ENCODE measurements around the gene NCKAP1.

NCKAP1 gene

DNA sequence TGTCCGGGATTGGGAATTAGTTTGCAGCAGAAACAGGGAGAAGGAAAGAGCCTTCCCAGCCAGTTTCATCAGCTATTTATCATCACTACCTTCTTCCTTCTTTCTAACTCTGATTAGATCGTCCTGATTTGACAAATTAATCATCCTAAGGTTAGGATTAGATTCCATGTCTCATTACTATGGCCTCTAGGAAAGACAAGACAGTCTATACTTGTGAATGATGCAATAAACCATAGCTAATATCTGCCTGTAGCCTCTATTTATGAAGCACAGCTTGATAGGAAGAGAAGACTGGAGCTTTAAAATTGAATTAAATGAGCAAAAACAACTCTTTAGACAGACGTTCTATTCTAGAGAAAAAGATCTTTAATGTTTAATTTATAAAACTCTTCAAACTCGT, 146.6 kb downstream of the NCKAP1 start (continued):
- TF ChIP-seq, protein P1, sequence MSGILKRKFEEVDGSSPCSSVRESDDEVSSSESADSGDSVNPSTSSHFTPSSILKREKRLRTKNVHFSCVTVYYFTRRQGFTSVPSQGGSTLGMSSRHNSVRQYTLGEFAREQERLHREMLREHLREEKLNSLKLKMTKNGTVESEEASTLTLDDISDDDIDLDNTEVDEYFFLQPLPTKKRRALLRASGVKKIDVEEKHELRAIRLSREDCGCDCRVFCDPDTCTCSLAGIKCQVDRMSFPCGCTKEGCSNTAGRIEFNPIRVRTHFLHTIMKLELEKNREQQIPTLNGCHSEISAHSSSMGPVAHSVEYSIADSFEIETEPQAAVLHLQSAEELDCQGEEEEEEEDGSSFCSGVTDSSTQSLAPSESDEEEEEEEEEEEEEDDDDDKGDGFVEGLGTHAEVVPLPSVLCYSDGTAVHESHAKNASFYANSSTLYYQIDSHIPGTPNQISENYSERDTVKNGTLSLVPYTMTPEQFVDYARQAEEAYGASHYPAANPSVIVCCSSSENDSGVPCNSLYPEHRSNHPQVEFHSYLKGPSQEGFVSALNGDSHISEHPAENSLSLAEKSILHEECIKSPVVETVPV (CRISPR knock-in tag; IDR thresholded peaks at IDR 0.05): no peak
- TF ChIP-seq ESRRG (CRISPR knock-in tag; IDR thresholded peaks at IDR 0.05): no peak

DNA sequence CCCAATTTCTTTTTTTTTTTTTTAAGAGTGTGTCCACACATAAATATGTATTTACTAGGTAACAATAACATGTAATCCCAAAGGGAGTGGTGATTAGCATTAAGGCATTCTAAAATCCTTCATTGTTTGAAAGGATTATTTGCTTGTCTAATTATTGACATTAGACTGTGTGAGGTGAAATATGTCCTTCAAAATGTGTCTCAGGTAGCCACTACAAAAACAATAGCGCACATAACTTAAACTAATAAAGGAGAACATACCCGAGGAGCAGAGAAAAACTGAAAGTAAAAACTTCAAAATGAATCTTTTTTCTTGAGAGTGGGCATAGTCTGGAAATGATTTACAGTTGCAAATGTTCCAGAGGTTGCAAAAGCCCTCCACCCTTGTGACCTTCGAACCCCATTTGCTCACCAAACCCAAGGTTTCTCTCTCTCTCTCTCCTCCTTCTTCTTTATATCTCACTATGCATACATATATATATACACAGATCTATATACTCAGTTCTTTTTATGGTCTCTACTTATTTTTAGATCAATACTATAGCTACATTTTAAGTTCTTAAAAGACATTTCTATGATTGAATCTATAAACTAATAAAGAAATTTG, 147.4 kb downstream of the NCKAP1 start:
- no peak for TF ChIP-seq TCF4 (CRISPR knock-in tag; IDR thresholded peaks at IDR 0.05; ENCODE audit: borderline replicate concordance)
- no peak for TF ChIP-seq CSDC2 (CRISPR knock-in tag; IDR thresholded peaks at IDR 0.05)
- no peak for TF ChIP-seq BACH2 (CRISPR knock-in tag; IDR thresholded peaks at IDR 0.05; ENCODE audit: borderline replicate concordance)
- no peak for ATAC-seq

DNA sequence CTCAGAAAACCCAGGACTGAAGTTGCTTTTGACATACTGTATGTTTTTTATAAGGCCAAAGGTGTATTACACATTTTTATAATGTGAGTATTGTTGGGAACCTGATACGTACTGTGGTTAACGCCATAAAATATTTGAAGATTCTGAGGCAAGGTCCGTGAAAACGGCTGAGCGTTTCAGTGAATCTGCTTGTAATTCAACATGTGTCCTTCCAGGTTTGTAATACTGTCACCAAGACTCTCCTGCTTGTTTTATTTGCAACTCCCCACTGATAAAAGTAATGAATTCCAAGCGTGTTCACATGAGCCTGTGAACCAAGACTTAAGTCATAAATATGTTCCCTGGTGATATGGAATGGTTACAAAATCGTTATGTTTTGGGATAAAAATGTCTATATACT, 148.0 kb downstream of the NCKAP1 start:
- TF ChIP-seq RARB (CRISPR knock-in tag; IDR thresholded peaks at IDR 0.05) (no peak), ESRRG (CRISPR knock-in tag; IDR thresholded peaks at IDR 0.05) (no peak), TOX (CRISPR knock-in tag; IDR thresholded peaks at IDR 0.05; ENCODE audit: borderline replicate concordance) (no peak), ZFP30 (CRISPR knock-in tag; IDR thresholded peaks at IDR 0.05) (no peak), PPARA (CRISPR knock-in tag; IDR thresholded peaks at IDR 0.05; ENCODE audit: borderline replicate concordance) (no peak), GLIS3 (CRISPR knock-in tag; IDR thresholded peaks at IDR 0.05) (no peak), ISL1 (CRISPR knock-in tag; IDR thresholded peaks at IDR 0.05) (no peak), ZC3H10 (CRISPR knock-in tag; IDR thresholded peaks at IDR 0.05) (no peak), OSR1 (CRISPR knock-in tag; IDR thresholded peaks at IDR 0.05) (no peak), ARNTL (CRISPR knock-in tag; IDR thresholded peaks at IDR 0.05; ENCODE audit: borderline replicate concordance, low read depth) (no peak), ZNF565 (CRISPR knock-in tag; conservative IDR thresholded peaks at IDR 0.05; ENCODE audit: low read depth) (no peak), ZNF70 (CRISPR knock-in tag; IDR thresholded peaks at IDR 0.05) (no peak), SNAI2 (CRISPR knock-in tag; IDR thresholded peaks at IDR 0.05) (no peak), ZFP3 (CRISPR knock-in tag; IDR thresholded peaks at IDR 0.05) (no peak), BACH2 (CRISPR knock-in tag; IDR thresholded peaks at IDR 0.05; ENCODE audit: borderline replicate concordance) (no peak), ZNF8 (CRISPR knock-in tag; IDR thresholded peaks at IDR 0.05) (no peak)
- TF ChIP-seq, protein P2, sequence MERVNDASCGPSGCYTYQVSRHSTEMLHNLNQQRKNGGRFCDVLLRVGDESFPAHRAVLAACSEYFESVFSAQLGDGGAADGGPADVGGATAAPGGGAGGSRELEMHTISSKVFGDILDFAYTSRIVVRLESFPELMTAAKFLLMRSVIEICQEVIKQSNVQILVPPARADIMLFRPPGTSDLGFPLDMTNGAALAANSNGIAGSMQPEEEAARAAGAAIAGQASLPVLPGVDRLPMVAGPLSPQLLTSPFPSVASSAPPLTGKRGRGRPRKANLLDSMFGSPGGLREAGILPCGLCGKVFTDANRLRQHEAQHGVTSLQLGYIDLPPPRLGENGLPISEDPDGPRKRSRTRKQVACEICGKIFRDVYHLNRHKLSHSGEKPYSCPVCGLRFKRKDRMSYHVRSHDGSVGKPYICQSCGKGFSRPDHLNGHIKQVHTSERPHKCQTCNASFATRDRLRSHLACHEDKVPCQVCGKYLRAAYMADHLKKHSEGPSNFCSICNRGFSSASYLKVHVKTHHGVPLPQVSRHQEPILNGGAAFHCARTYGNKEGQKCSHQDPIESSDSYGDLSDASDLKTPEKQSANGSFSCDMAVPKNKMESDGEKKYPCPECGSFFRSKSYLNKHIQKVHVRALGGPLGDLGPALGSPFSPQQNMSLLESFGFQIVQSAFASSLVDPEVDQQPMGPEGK (CRISPR knock-in tag; IDR thresholded peaks at IDR 0.05; ENCODE audit: borderline replicate concordance): no peak
- TF ChIP-seq, protein P1 (CRISPR knock-in tag; IDR thresholded peaks at IDR 0.05): no peak
- TF ChIP-seq, protein P3, sequence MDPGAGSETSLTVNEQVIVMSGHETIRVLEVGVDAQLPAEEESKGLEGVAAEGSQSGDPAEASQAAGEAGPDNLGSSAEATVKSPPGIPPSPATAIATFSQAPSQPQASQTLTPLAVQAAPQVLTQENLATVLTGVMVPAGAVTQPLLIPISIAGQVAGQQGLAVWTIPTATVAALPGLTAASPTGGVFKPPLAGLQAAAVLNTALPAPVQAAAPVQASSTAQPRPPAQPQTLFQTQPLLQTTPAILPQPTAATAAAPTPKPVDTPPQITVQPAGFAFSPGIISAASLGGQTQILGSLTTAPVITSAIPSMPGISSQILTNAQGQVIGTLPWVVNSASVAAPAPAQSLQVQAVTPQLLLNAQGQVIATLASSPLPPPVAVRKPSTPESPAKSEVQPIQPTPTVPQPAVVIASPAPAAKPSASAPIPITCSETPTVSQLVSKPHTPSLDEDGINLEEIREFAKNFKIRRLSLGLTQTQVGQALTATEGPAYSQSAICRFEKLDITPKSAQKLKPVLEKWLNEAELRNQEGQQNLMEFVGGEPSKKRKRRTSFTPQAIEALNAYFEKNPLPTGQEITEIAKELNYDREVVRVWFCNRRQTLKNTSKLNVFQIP (CRISPR knock-in tag; IDR thresholded peaks at IDR 0.05; ENCODE audit: borderline replicate concordance, low read depth): no peak
- TF ChIP-seq, protein P4, sequence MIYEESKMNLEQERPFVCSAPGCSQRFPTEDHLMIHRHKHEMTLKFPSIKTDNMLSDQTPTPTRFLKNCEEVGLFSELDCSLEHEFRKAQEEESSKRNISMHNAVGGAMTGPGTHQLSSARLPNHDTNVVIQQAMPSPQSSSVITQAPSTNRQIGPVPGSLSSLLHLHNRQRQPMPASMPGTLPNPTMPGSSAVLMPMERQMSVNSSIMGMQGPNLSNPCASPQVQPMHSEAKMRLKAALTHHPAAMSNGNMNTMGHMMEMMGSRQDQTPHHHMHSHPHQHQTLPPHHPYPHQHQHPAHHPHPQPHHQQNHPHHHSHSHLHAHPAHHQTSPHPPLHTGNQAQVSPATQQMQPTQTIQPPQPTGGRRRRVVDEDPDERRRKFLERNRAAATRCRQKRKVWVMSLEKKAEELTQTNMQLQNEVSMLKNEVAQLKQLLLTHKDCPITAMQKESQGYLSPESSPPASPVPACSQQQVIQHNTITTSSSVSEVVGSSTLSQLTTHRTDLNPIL (CRISPR knock-in tag; IDR thresholded peaks at IDR 0.05; ENCODE audit: low read depth): no peak
- ATAC-seq: no peak
